GM12878 (cell line): ENCODE data around the gene SNRPB2. TPM values are rescaled to one million over a fixed set of nuclear protein-coding genes. Genes with fewer than 3 reads are reported as not detected.

ENCODE experiments used
- ATAC-seq: fragments of 200-7000 bp; cut with Tn5 transposase; 3 replicates; pipeline ENCODE4 v1.9.1; 2020; ENCODE audit warnings: mild to moderate bottlenecking, moderate library complexity
- BruUV-seq: library from RNA; stranded (reverse); fragments of 400-500 nt; replicated peaks from 2 replicates; lab custom pipeline; 2021; lab: Mats Ljungman, UMichigan
- CTCF ChIA-PET: fragments of 300-600 bp; sonication (Branson Sonifier 250); formaldehyde crosslinking; extraction: SDS; loops from one replicate; lab custom pipeline; 2021; ENCODE audit warnings: inconsistent platforms; lab: Yijun Ruan, JAX
- POLR2A ChIA-PET: fragments of 350-600 bp; formaldehyde crosslinking; extraction: SDS; loops from one replicate; lab custom pipeline; 2021; ENCODE audit warnings: inconsistent platforms; lab: Charles Lee
- RAD21 ChIA-PET: fragments of 300-600 bp; sonication (Branson Sonifier 250); formaldehyde crosslinking; loops from one replicate; lab custom pipeline; 2023; ENCODE audit warnings: antibody characterized with exemption; ENCODE audit not compliant: unreplicated experiment; lab: Charles Lee
- SMC1A ChIA-PET: fragments of 300-600 bp; sonication (Branson Sonifier 250); formaldehyde crosslinking; loops from one replicate; lab custom pipeline; 2023; ENCODE audit not compliant: unreplicated experiment, uncharacterized antibody; lab: Charles Lee
- DNase-seq: peaks from one replicate; pipeline ENCODE4 v3.0.0-alpha.2; 2011; ENCODE audit warnings: low read depth, low spot score
- FAIRE-seq: peaks from 3 replicates; lab custom pipeline; 2011; peaks lifted over from hg19 to GRCh38; lab: Jason Lieb, UNC
- H2AFZ ChIP-seq: 2 replicates; pipeline ENCODE4 v1.6.0; 2011; ENCODE audit warnings: low read depth, low read length, control low read depth; ENCODE audit not compliant: control insufficient read depth
- H3K27ac ChIP-seq: 2 replicates; pipeline ENCODE4 v1.5.1; 2011; ENCODE audit warnings: control low read depth; ENCODE audit not compliant: control insufficient read depth, insufficient read depth
- H3K27me3 ChIP-seq, 2 experiments: replicated peaks in 1 of 2; 2 replicates each; pipeline versions ENCODE4 v1.6.0 to v1.6.1; 2011; ENCODE audit warnings: low read length in 1 of 2; ENCODE audit not compliant: control insufficient read depth in 2 of 2, insufficient read depth in 2 of 2
- H3K36me3 ChIP-seq, 2 experiments: 2 replicates each; pipeline ENCODE4 v1.5.1; 2011; ENCODE audit warnings: low read length in 1 of 2; ENCODE audit not compliant: control insufficient read depth in 2 of 2, insufficient read depth in 2 of 2
- H3K4me1 ChIP-seq: 2 replicates; pipeline ENCODE4 v1.6.1; 2011; ENCODE audit warnings: mild to moderate bottlenecking, low read length, moderate library complexity, mixed read lengths; ENCODE audit not compliant: control insufficient read depth, insufficient read depth
- H3K4me2 ChIP-seq: 2 replicates; pipeline ENCODE4 v1.6.0; 2011; ENCODE audit warnings: control low read depth; ENCODE audit not compliant: control insufficient read depth, insufficient read depth
- H3K4me3 ChIP-seq: fragments of 200-600 bp; sonication (generic); 2 replicates; pipeline ENCODE4 v1.5.1; 2016
- H3K79me2 ChIP-seq: 2 replicates; pipeline ENCODE4 v1.6.0; 2011; ENCODE audit warnings: low read length; ENCODE audit not compliant: control insufficient read depth, insufficient read depth
- H3K9ac ChIP-seq: 2 replicates; pipeline ENCODE4 v1.8.0; 2011; ENCODE audit warnings: low read length, control low read depth, mixed read lengths; ENCODE audit not compliant: control insufficient read depth, insufficient read depth
- H3K9me3 ChIP-seq: replicated peaks from 3 replicates; pipeline ENCODE4 v1.5.1; 2011; ENCODE audit warnings: mild to moderate bottlenecking, low read length; ENCODE audit not compliant: control insufficient read depth, insufficient read depth
- H4K20me1 ChIP-seq: 2 replicates; pipeline ENCODE4 v1.6.0; 2011; ENCODE audit not compliant: control insufficient read depth, insufficient read depth
- ATF3 ChIP-seq: IDR thresholded peaks from 2 replicates; pipeline ENCODE4 v1.6.1; 2011; ENCODE audit warnings: low read depth, mild to moderate bottlenecking, low read length, moderate library complexity, borderline replicate concordance; ENCODE audit errors: extremely low read depth
- DPF2 ChIP-seq: fragments of 450-650 bp; IDR thresholded peaks from 2 replicates; pipeline ENCODE4 v1.6.1; 2017; ENCODE audit warnings: mild to moderate bottlenecking
- E2F4 ChIP-seq: IDR thresholded peaks from 2 replicates; pipeline ENCODE4 v1.6.1; 2012; ENCODE audit warnings: low read depth, low read length, improper control_type of control experiment
- GABPA ChIP-seq: IDR thresholded peaks from 2 replicates; pipeline ENCODE4 v1.6.1; 2014; ENCODE audit warnings: antibody characterized with exemption, low read depth, mild to moderate bottlenecking, inconsistent platforms
- HSF1 ChIP-seq: fragments of 150-350 bp; IDR thresholded peaks from 2 replicates; pipeline ENCODE4 v1.6.1; 2014; ENCODE audit warnings: mild to moderate bottlenecking, low read depth, low read length
- IKZF1 ChIP-seq: fragments of 450-650 bp; conservative IDR thresholded peaks from 2 replicates; pipeline ENCODE4 v1.6.1; 2017; ENCODE audit warnings: antibody characterized with exemption, mild to moderate bottlenecking
- NR2C2 ChIP-seq: IDR thresholded peaks from 2 replicates; pipeline ENCODE4 v1.6.1; 2011; ENCODE audit warnings: borderline replicate concordance, low read depth; ENCODE audit not compliant: control insufficient read depth, insufficient read length
- PAX5 ChIP-seq: IDR thresholded peaks from 2 replicates; pipeline ENCODE4 v1.6.1; 2011; ENCODE audit warnings: low read depth, low read length, borderline replicate concordance
- SKIL ChIP-seq: fragments of 450-650 bp; IDR thresholded peaks from 2 replicates; pipeline ENCODE4 v1.6.1; 2017; ENCODE audit warnings: mild to moderate bottlenecking, low read depth, inconsistent platforms; ENCODE audit not compliant: poor library complexity, severe bottlenecking
- SMAD5 ChIP-seq: IDR thresholded peaks from 2 replicates; pipeline ENCODE4 v1.6.1; 2016; ENCODE audit warnings: antibody characterized with exemption, low read depth
- ZSCAN29 ChIP-seq: fragments of 450-650 bp; IDR thresholded peaks from 2 replicates; pipeline ENCODE4 v1.6.1; 2017; ENCODE audit warnings: mild to moderate bottlenecking, moderate library complexity
- WGBS: methylation state at CpG from one replicate; pipeline ENCODE4 v1.1.6; 2016; ENCODE audit warnings: low lambda C conversion rate; ENCODE audit not compliant: insufficient replicate concordance, insufficient coverage; ENCODE audit errors: missing lambda C conversion rate; 5-methylcytosine and 5-hydroxymethylcytosine counted together
- in situ Hi-C: fragments of 300-500 bp; cut with MboI; formaldehyde crosslinking; loops from 9 replicates; pipeline ENCODE4 v1.14.3; 2018; ENCODE audit warnings: mixed read lengths
- intact Hi-C: fragments of 100-400 bp; cut with micrococcal nuclease; formaldehyde crosslinking; loops from one replicate; pipeline ENCODE4 v1.14.2; 2022; ENCODE audit not compliant: unreplicated experiment
- polyA plus RNA-seq, 11 experiments: library from polyadenylated mRNA; depleted of rRNA in 4 of 11; unstranded in 6 of 11; stranded (reverse) in 5 of 11; fragments of >200 nt; fragmentation: Nextera tagmentation in 4 of 11; fragmentation: Illumina TruSeq in 1 of 11; extraction: Ambion mirVana in 4 of 11; extraction: Trizol in 1 of 11; gene quantifications; 1 replicate in 1 of 11; 2 replicates in 10 of 11; pipeline versions ENCODE4 v1.2.1 to v1.2.3, GENCODE V29; 2011 to 2016; ENCODE audit warnings: inconsistent platforms in 2 of 11, missing spikeins in 2 of 11, low read depth in 1 of 11
- total RNA-seq, 4 experiments: library from RNA; depleted of rRNA in 3 of 4; stranded (reverse); fragments of >200 nt in 3 of 4; fragmentation: Illumina TruSeq in 1 of 4; extraction: Trizol in 1 of 4; gene quantifications; 2 replicates each; pipeline versions ENCODE4 v1.2.1 to v1.2.3, GENCODE V29; 2013 to 2021

SNRPB2 gene
- total and polyA plus RNA-seq, 10 of the 15 experiments (the other 5 are each of a cell fraction or from before 2014, with no cell fraction given), result 63.5 to 245 (median 136) TPM

GRCh38 chr20:16740365-16741072 is 10.7 kb downstream of the SNRPB2 start:
- BruUV-seq, result no TSS peak
- ChIA-PET POLR2A (no interaction called here), RAD21 (no interaction called here), CTCF (no interaction called here), SMC1A (interaction anchor here (0.5 to 0.9 kb wide), 3 partner anchors 20 to 1687 kb away, joined by 3 read pairs; no protein-coding TSS in a partner anchor)
- in situ Hi-C loops, result no loop called here
- intact Hi-C loops, result no loop called here
- no peak overlapping the region for H3K9ac ChIP-seq
- H3K4me3 ChIP-seq, result no peak overlapping the region
- TF ChIP-seq IKZF1 (no peak), DPF2 (no peak), ATF3 (no peak)
- H2AFZ ChIP-seq, result no peak overlapping the region
- no peak overlapping the region for H3K27ac ChIP-seq
- H3K36me3 ChIP-seq, result peaks cover 0 to 4% of the 10 kb centered on the region in 2 experiments
- DNase-seq (no peak), ATAC-seq (no peak), FAIRE-seq (no peak)
- H3K9me3 ChIP-seq, result no peaks in the 10 kb centered on the region
- no peaks in the 10 kb centered on the region for H3K79me2 ChIP-seq
- no peaks in the 10 kb centered on the region for H3K27me3 ChIP-seq
- 96% methylated on average over 6 of the region's 6 CpGs for WGBS
- no peaks in the 10 kb centered on the region for H4K20me1 ChIP-seq
- H3K4me1 ChIP-seq, result no peaks in the 10 kb centered on the region
- no peak overlapping the region for H3K4me2 ChIP-seq

GRCh38 chr20:16744178-16744807 is 14.5 kb downstream of the SNRPB2 start:
- ChIA-PET RAD21 (no interaction called here), POLR2A (no interaction called here), SMC1A (no interaction called here), CTCF (no interaction called here)
- no peaks in the 10 kb centered on the region for H3K27me3 ChIP-seq
- ATAC-seq, result no peak
- no peaks in the 10 kb centered on the region for H4K20me1 ChIP-seq
- no peak overlapping the region for H3K27ac ChIP-seq
- no peak overlapping the region for H3K4me2 ChIP-seq
- DNase-seq, result no peak
- no TSS peak for BruUV-seq
- in situ Hi-C loops (no loop called here), intact Hi-C loops (no loop called here)
- 82% methylated on average over 3 of the region's 3 CpGs for WGBS
- H3K9me3 ChIP-seq, result no peaks in the 10 kb centered on the region
- H3K36me3 ChIP-seq, result no peaks in the 10 kb centered on the region; a peak in 1 of 4 replicates
- H3K4me1 ChIP-seq, result no peaks in the 10 kb centered on the region
- no peak overlapping the region for H2AFZ ChIP-seq
- H3K79me2 ChIP-seq, result no peaks in the 10 kb centered on the region
- H3K4me3 ChIP-seq, result no peak overlapping the region
- no peak for FAIRE-seq
- H3K9ac ChIP-seq, result no peak overlapping the region
- no peak for TF ChIP-seq NR2C2
- TF ChIP-seq E2F4, result no peak
- no peak for TF ChIP-seq GABPA
- TF ChIP-seq SMAD5, result no peak
- no peak for TF ChIP-seq SKIL
- TF ChIP-seq HSF1, result no peak
- no peak for TF ChIP-seq PAX5
- no peak for TF ChIP-seq ZSCAN29
